SK-N-MC (cell line): ENCODE measurements around the gene RNASEH2B.

ENCODE experiments used
- DNase-seq: peaks from one replicate; pipeline ENCODE4 v3.0.0-alpha.2; 2011; ENCODE audit warnings: low read depth, low spot score
- H3K27ac ChIP-seq: fragments of 200-600 bp; sonication (generic); 2 replicates; pipeline ENCODE4 v1.5.1; 2016; ENCODE audit warnings: mixed run types
- H3K36me3 ChIP-seq: fragments of 200-600 bp; sonication (generic); 2 replicates; pipeline ENCODE4 v1.6.1; 2017; ENCODE audit warnings: antibody characterized with exemption, low read length, mixed read lengths; ENCODE audit not compliant: insufficient read depth
- H3K4me3 ChIP-seq: fragments of 200-600 bp; sonication (generic); 2 replicates; pipeline ENCODE4 v1.5.1; 2016
- H3K9ac ChIP-seq: fragments of 200-600 bp; sonication (generic); 2 replicates; pipeline ENCODE4 v1.8.0; 2017; ENCODE audit warnings: mixed run types, mixed read lengths; ENCODE audit not compliant: insufficient read length
- H3K9me3 ChIP-seq: fragments of 200-600 bp; sonication (generic); 2 replicates; pipeline ENCODE4 v1.6.1; 2017; ENCODE audit warnings: low read depth, mild to moderate bottlenecking, antibody characterized with exemption, low read length, moderate library complexity, mixed read lengths
- EZH2 ChIP-seq: fragments of 200-600 bp; sonication (generic); IDR thresholded peaks from one replicate; pipeline ENCODE4 v1.6.1; 2017; ENCODE audit warnings: antibody characterized with exemption
- FOXP2 ChIP-seq: optimal IDR thresholded peaks from 2 replicates; pipeline ENCODE3; 2011; ENCODE audit warnings: mild to moderate bottlenecking, moderate library complexity; ENCODE audit not compliant: insufficient read depth; ENCODE audit errors: extremely low read length, control extremely low read depth
- POLR2AphosphoS5 ChIP-seq: IDR thresholded peaks from 2 replicates; pipeline ENCODE4 v1.6.1; 2012; ENCODE audit warnings: mild to moderate bottlenecking, low read depth, low read length, borderline replicate concordance

RNASEH2B gene

GRCh38 chr13:50884265-50884664, 25.3 kb upstream of the RNASEH2B start:
- DNase-seq: no peak
- Histone ChIP-seq H3K36me3 (no peaks in the 10 kb centered on the region), H3K4me3 (no peak overlapping the region), H3K27ac (no peak overlapping the region), H3K9ac (no peak overlapping the region), H3K9me3 (no peaks in the 10 kb centered on the region)
- TF ChIP-seq FOXP2 (no peak), EZH2 (no peak), POLR2AphosphoS5 (no peak)

- H3K36me3 ChIP-seq: no peaks in the 10 kb centered on the region
- no peaks in the 10 kb centered on the region for H3K9me3 ChIP-seq
- H3K27ac ChIP-seq: no peak overlapping the region
- DNase-seq: no peak
- no peak overlapping the region for H3K9ac ChIP-seq
- H3K4me3 ChIP-seq: no peak overlapping the region
- TF ChIP-seq POLR2AphosphoS5 (no peak), EZH2 (no peak), FOXP2 (no peak)
Observed at GRCh38 chr13:50887151-50887550, 22.4 kb upstream of the RNASEH2B start.

DNA sequence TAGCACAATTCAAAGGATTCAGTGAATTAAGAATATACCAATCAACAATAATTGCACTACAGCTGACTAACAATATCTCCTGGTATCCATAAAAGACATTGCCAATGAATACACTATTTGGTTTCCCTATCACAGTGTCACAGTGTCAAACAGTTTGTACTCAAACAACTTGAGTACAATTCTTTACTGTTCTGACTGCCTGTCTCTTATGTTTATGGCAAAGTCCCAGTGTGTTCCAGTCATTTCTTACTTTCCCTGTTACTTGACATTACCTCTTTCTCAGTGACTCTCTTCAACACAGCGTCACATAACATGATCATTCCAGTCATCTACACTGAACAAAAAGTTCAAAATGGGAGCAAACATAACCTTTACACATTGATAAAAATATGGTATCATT, 21.2 kb upstream of the RNASEH2B start:
- H3K9me3 ChIP-seq: no peaks in the 10 kb centered on the region
- no peak overlapping the region for H3K4me3 ChIP-seq
- no peaks in the 10 kb centered on the region for H3K36me3 ChIP-seq
- TF ChIP-seq EZH2 (no peak), POLR2AphosphoS5 (no peak), FOXP2 (no peak)
- no peak for DNase-seq
- no peak overlapping the region for H3K27ac ChIP-seq
- H3K9ac ChIP-seq: no peak overlapping the region

GRCh38 chr13:50889317-50889716, 20.3 kb upstream of the RNASEH2B start:
- DNase-seq: no peak
- TF ChIP-seq EZH2 (no peak), FOXP2 (no peak), POLR2AphosphoS5 (no peak)
- Histone ChIP-seq H3K9me3 (no peaks in the 10 kb centered on the region), H3K27ac (no peak overlapping the region), H3K36me3 (no peaks in the 10 kb centered on the region), H3K4me3 (no peak overlapping the region), H3K9ac (no peak overlapping the region)

DNA sequence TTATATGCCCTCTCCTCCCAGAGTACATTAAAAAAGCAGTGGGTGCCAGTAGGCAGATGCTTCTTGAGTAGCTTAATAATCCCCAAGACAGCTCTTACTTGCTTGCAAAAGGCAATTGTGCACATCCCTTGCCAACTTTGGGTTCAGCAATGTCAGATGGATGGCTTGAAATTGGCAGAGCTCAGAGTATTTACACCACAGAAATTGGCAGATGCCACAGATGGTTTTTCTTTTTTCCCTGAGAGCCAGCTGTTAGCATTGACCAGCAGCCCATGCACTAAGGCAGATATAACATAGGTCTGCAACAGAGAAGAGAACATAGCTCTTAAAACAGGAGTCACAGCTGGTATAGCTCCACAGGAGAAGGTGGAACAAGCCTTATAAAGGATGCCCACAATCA, 18.4 kb upstream of the RNASEH2B start:
- Histone ChIP-seq H3K27ac (no peak overlapping the region), H3K9ac (no peak overlapping the region), H3K9me3 (no peaks in the 10 kb centered on the region), H3K4me3 (no peak overlapping the region), H3K36me3 (no peaks in the 10 kb centered on the region)
- DNase-seq: no peak
- TF ChIP-seq POLR2AphosphoS5 (no peak), FOXP2 (no peak), EZH2 (no peak)

DNA sequence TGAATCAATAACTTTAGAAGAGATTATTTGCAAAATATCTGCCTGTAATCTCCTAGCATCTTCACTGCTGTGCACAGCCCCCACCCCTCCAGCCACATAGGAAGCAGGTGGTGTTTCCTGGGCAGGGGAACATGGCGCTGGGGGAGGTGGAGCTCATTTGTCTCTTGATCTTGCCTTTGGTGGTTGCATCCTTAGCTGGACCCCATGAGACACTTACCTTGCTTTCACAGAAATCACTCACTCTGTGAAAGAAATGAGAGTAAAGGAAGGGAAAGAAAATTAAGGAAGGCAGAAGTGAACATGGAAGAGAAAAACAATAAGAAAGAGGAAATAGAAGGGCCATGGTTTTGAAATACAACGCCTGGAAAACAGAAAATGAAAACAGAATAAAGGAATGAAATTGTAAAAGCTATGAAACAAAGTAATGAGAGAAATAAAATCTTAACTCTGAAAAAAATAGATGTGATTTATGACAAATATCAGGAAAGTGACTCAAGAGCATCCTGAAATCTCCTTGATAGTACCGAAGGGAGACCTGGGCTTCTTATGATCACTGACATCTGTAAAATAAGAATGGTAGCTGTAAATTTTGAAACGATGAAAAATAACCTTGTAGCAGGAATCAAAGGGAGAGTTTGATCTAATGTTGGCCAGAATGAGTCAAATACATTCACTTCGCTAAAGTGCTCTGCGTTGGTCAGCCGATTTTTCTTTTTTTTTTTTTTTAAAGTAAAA, 17.2 kb upstream of the RNASEH2B start:
- no peak for DNase-seq
- Histone ChIP-seq H3K36me3 (no peaks in the 10 kb centered on the region), H3K9me3 (no peaks in the 10 kb centered on the region), H3K27ac (no peak overlapping the region), H3K9ac (no peak overlapping the region), H3K4me3 (no peak overlapping the region)
- TF ChIP-seq EZH2 (no peak), FOXP2 (no peak), POLR2AphosphoS5 (no peak)

DNA sequence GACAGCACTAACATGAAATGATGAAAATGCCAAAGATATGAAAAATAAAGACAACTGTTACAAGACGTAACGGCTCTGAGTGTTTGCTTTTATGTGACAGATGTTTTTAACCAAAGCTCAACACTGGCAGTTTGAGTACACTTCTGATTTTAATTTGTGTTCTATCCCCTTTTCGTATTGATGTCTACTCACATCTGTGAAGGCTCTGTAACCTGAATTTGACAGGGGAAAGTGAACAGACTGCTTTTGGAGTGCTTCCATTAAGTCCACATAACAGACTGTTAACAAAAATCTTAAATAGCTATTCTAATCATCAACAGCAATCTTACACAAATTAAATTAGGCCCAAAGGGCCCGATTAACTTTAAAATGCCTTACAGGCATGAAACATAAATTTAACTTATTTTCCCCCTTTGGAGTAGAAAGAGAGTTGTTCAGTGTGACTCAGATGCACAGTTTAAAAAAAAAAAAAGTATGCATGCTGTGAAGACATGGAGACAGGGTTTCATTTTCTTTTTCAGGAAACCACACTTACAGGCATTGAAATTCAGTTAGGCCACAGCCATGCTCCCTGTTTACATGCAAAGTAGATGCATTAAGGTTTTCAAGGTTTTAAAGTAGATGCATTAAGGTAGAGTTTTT, 16.3 kb upstream of the RNASEH2B start:
- DNase-seq: peak; percentile 94
- no peaks in the 10 kb centered on the region for H3K36me3 ChIP-seq
- peak overlapping the region; percentile 55 for H3K4me3 ChIP-seq
- H3K9ac ChIP-seq: no peak overlapping the region
- TF ChIP-seq EZH2 (no peak), POLR2AphosphoS5 (peak; percentile 66; the same call in 1 of the 2 replicates), FOXP2 (peak; percentile 86)
- peak overlapping the region; percentile 64 for H3K27ac ChIP-seq
- no peaks in the 10 kb centered on the region for H3K9me3 ChIP-seq

- DNase-seq: no peak
- TF ChIP-seq FOXP2: no peak
- TF ChIP-seq EZH2: no peak
- no peak for TF ChIP-seq POLR2AphosphoS5
- peak overlapping the region; percentile 55 for H3K4me3 ChIP-seq
- peak overlapping the region; percentile 64 for H3K27ac ChIP-seq
- H3K9me3 ChIP-seq: no peaks in the 10 kb centered on the region
- H3K9ac ChIP-seq: no peak overlapping the region
- H3K36me3 ChIP-seq: no peaks in the 10 kb centered on the region
Observed at GRCh38 chr13:50894012-50894411, 15.6 kb upstream of the RNASEH2B start.

DNA sequence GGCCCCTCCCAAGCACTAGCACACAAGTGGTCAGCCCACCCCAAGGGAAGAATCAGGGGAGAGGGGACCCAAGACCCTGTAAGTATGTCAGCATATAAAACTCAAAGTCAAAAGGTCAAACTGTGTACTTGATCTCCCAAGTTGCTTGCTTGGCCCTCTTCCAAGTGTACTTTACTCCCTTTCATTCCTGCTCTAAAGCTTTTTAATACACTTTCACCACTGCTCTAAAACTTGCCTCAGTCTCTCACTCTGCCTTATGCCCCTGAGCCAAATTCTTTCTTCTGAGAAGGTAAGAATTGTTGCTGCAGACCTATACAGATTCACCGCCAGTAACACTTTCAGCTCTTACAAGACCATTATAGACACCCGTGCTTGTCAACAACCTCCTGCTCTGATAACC, 15.1 kb upstream of the RNASEH2B start:
- H3K27ac ChIP-seq: peak overlapping the region; percentile 64; the same call in 1 of the 2 replicates
- no peak for TF ChIP-seq EZH2
- DNase-seq: no peak
- H3K36me3 ChIP-seq: no peaks in the 10 kb centered on the region
- no peak overlapping the region for H3K9ac ChIP-seq
- peak overlapping the region; percentile 55 for H3K4me3 ChIP-seq
- no peaks in the 10 kb centered on the region for H3K9me3 ChIP-seq
